AG04450 (cell line): Measurements from ENCODE around the gene VSIG8. TPM values are rescaled to one million over a fixed set of nuclear protein-coding genes. Genes with fewer than 3 reads are reported as not detected.

Experiments
- CTCF ChIA-PET: fragments of 300-600, 350-600 bp; formaldehyde crosslinking; extraction: SDS; loops from one replicate; lab custom pipeline; 2022; ENCODE audit warnings: antibody characterized with exemption, inconsistent platforms; lab: Charles Lee
- POLR2A ChIA-PET: fragments of 350-600 bp; formaldehyde crosslinking; extraction: SDS; loops from one replicate; lab custom pipeline; 2021; ENCODE audit warnings: antibody characterized with exemption, inconsistent platforms; lab: Yijun Ruan, JAX
- DNase-seq: peaks from one replicate; pipeline ENCODE4 v3.0.0-alpha.2; 2011; ENCODE audit warnings: low read depth, low spot score
- H3K27ac ChIP-seq: one replicate; pipeline ENCODE4 v1.5.1; 2012; ENCODE audit warnings: low read depth, low read length, control low read depth
- H3K27me3 ChIP-seq: one replicate; pipeline ENCODE4 v1.6.0; 2012; ENCODE audit warnings: low read length; ENCODE audit not compliant: control insufficient read depth, insufficient read depth
- H3K4me3 ChIP-seq: 2 replicates; pipeline ENCODE4 v1.5.1; 2011; ENCODE audit warnings: mild to moderate bottlenecking, low read depth, low read length, control low read depth
- H3K9me3 ChIP-seq: 2 replicates; pipeline ENCODE4 v1.5.1; 2012; ENCODE audit warnings: low read length; ENCODE audit not compliant: control insufficient read depth, insufficient read depth
- CTCF ChIP-seq: IDR thresholded peaks from 2 replicates; pipeline ENCODE4 v1.5.1; 2011; ENCODE audit warnings: low read depth, low read length, control low read depth, inconsistent platforms
- polyA plus RNA-seq: library from polyadenylated mRNA; depleted of rRNA; stranded (reverse); fragments of >200 nt; gene quantifications from 2 replicates; pipeline ENCODE4 v1.2.3, GENCODE V29; 2011

The VSIG8 gene
- polyA plus RNA-seq, 1 experiment: not detected

- no peak overlapping the region for H3K4me3 ChIP-seq
- no peaks in the 10 kb centered on the region for H3K9me3 ChIP-seq
- ChIA-PET CTCF (interaction anchor here (1.2 kb wide), 1 partner anchor 62 kb away, joined by 3 read pairs; no protein-coding TSS in a partner anchor), POLR2A (no interaction called here)
- no peak for DNase-seq
- no peak overlapping the region for H3K27ac ChIP-seq
- no peak for TF ChIP-seq CTCF
- no peaks in the 10 kb centered on the region for H3K27me3 ChIP-seq
These were observed 1.2 kb downstream of the VSIG8 start for GRCh38 chr1:159861218-159861617.

- ChIA-PET POLR2A (no interaction called here), CTCF (interaction anchor here (1.2 kb wide), 1 partner anchor 61 kb away, joined by 3 read pairs; no protein-coding TSS in a partner anchor)
- Histone ChIP-seq H3K9me3 (no peaks in the 10 kb centered on the region), H3K27me3 (no peaks in the 10 kb centered on the region), H3K27ac (no peak overlapping the region), H3K4me3 (no peak overlapping the region)
- no peak for TF ChIP-seq CTCF
- no peak for DNase-seq
These were observed 2.0 kb downstream of the VSIG8 start for GRCh38 chr1:159860456-159860855.

GRCh38 chr1:159859767-159860322, 2.6 kb downstream of the VSIG8 start:
- Histone ChIP-seq H3K27me3 (no peaks in the 10 kb centered on the region), H3K27ac (no peak overlapping the region), H3K4me3 (no peak overlapping the region), H3K9me3 (no peaks in the 10 kb centered on the region)
- DNase-seq: no peak
- CTCF ChIA-PET: no interaction called here
- no peak for TF ChIP-seq CTCF
- POLR2A ChIA-PET: no interaction called here

- Histone ChIP-seq H3K4me3 (no peak overlapping the region), H3K9me3 (no peaks in the 10 kb centered on the region), H3K27me3 (no peaks in the 10 kb centered on the region), H3K27ac (no peak overlapping the region)
- ChIA-PET CTCF (no interaction called here), POLR2A (no interaction called here)
- TF ChIP-seq CTCF: no peak
- DNase-seq: no peak
These were observed 4.6 kb downstream of the VSIG8 start for GRCh38 chr1:159857889-159858288.

- no peak for DNase-seq
- Histone ChIP-seq H3K9me3 (no peaks in the 10 kb centered on the region), H3K27ac (no peak overlapping the region), H3K27me3 (no peaks in the 10 kb centered on the region), H3K4me3 (no peak overlapping the region)
- ChIA-PET POLR2A (no interaction called here), CTCF (interaction anchor here (1.0 to 1.8 kb wide), 2 partner anchors 34 to 76 kb away, joined by 3 to 4 read pairs; partner anchors contain the start of gene DUSP23)
- TF ChIP-seq CTCF: no peak
These were observed 5.9 kb downstream of the VSIG8 start for GRCh38 chr1:159856576-159856975.
